Fibroblast of lung (primary cell): ENCODE results near the gene NAT10. TPM values are rescaled to one million over a fixed set of nuclear protein-coding genes. Genes with fewer than 3 reads are reported as not detected.

Experiments
- DNase-seq, 2 donors: peaks; one replicate each; pipeline versions ENCODE4 v3.0.0 to v3.0.0-alpha.2; 2010; ENCODE audit warnings: low read depth in 2 of 2
- H2AFZ ChIP-seq: 2 replicates; pipeline ENCODE4 v1.5.1; 2012; ENCODE audit warnings: low read length, control low read depth, inconsistent platforms
- H3K27ac ChIP-seq: 2 replicates; pipeline ENCODE4 v1.5.1; 2011; ENCODE audit warnings: low read length, control low read depth; ENCODE audit not compliant: insufficient read depth
- H3K27me3 ChIP-seq: 2 replicates; pipeline ENCODE4 v1.5.1; 2011; ENCODE audit warnings: mild to moderate bottlenecking, low read length; ENCODE audit not compliant: control insufficient read depth, insufficient read depth
- H3K36me3 ChIP-seq: 2 replicates; pipeline ENCODE4 v1.5.1; 2011; ENCODE audit warnings: low read length; ENCODE audit not compliant: control insufficient read depth, insufficient read depth
- H3K4me1 ChIP-seq: 2 replicates; pipeline ENCODE4 v1.5.1; 2011; ENCODE audit warnings: low read length; ENCODE audit not compliant: control insufficient read depth, insufficient read depth; ENCODE audit errors: extremely low read depth
- H3K4me2 ChIP-seq: 2 replicates; pipeline ENCODE4 v1.5.1; 2011; ENCODE audit warnings: low read length, control low read depth; ENCODE audit not compliant: insufficient read depth; ENCODE audit errors: extremely low read depth
- H3K4me3 ChIP-seq, 4 experiments: fragments of 200-600 bp in 1 of 4; sonication (generic) in 1 of 4; replicated peaks in 1 of 4; 2 replicates each; pipeline ENCODE4 v1.5.1; 2011 to 2016; ENCODE audit warnings: low read length in 4 of 4, low read depth in 3 of 4, mild to moderate bottlenecking in 3 of 4, control low read depth in 2 of 4, inconsistent platforms in 1 of 4, mixed read lengths in 1 of 4; ENCODE audit not compliant: insufficient read depth in 1 of 4; ENCODE audit errors: control extremely low read depth in 1 of 4
- H3K79me2 ChIP-seq: 2 replicates; pipeline ENCODE4 v1.5.1; 2012; ENCODE audit warnings: mild to moderate bottlenecking, low read length, inconsistent platforms; ENCODE audit not compliant: control insufficient read depth, insufficient read depth
- H3K9ac ChIP-seq: 2 replicates; pipeline ENCODE4 v1.5.1; 2011; ENCODE audit warnings: mild to moderate bottlenecking, low read length, control low read depth; ENCODE audit not compliant: insufficient read depth
- H3K9me3 ChIP-seq: 2 replicates; pipeline ENCODE4 v1.5.1; 2012; ENCODE audit warnings: low read depth, low read length; ENCODE audit not compliant: control insufficient read depth, insufficient read depth
- H4K20me1 ChIP-seq: 2 replicates; pipeline ENCODE4 v1.5.1; 2011; ENCODE audit warnings: low read length; ENCODE audit not compliant: control insufficient read depth, insufficient read depth; ENCODE audit errors: extremely low read depth
- CTCF ChIP-seq, 2 donors: IDR thresholded peaks in 1 of 2; conservative IDR thresholded peaks in 1 of 2; 1 replicate in 1 of 2; 2 replicates in 1 of 2; pipeline ENCODE4 v1.5.1; 2011 to 2012; ENCODE audit warnings: low read length in 2 of 2, control low read depth in 1 of 2, inconsistent platforms in 1 of 2, low read depth in 1 of 2, mild to moderate bottlenecking in 1 of 2
- EZH2 ChIP-seq: IDR thresholded peaks from 2 replicates; pipeline ENCODE4 v1.5.1; 2012; ENCODE audit warnings: low read length, control low read depth, mild to moderate bottlenecking; ENCODE audit errors: missing control alignments
- polyA plus RNA-seq, 2 donors: library from polyadenylated mRNA; depleted of rRNA in 1 of 2; stranded (reverse) in 1 of 2; unstranded in 1 of 2; fragments of >200 nt; gene quantifications; 2 replicates each; pipeline ENCODE4 v1.2.1, GENCODE V29; 2011 to 2012; ENCODE audit warnings: missing spikeins in 1 of 2
- total RNA-seq: library from RNA; depleted of rRNA; stranded (reverse); fragments of >200 nt; gene quantifications from 2 replicates; pipeline ENCODE4 v1.2.1, GENCODE V29; 2014

NAT10 gene
- total and polyA plus RNA-seq, 2 donors (not counting 1 experiment from before 2014, with no cell fraction given): 14.4 to 21.5 TPM

GRCh38 chr11:34111722-34112270 lies 6.4 kb downstream of the NAT10 start:
- H3K79me2 ChIP-seq: peaks cover 16% of the 10 kb centered on the region
- no peaks in the 10 kb centered on the region for H4K20me1 ChIP-seq
- no peak overlapping the region for H2AFZ ChIP-seq
- DNase-seq: no peak
- H3K4me2 ChIP-seq: no peak overlapping the region
- no peaks in the 10 kb centered on the region for H3K9me3 ChIP-seq
- no peak for TF ChIP-seq EZH2
- TF ChIP-seq CTCF (conservative IDR thresholded peaks at IDR 0.05 in 1 of 2, IDR thresholded peaks at IDR 0.05 in 1 of 2; ENCODE audit: low read depth in 1 of 2, low read length in 2 of 2): no peak
- no peak overlapping the region for H3K9ac ChIP-seq
- H3K4me1 ChIP-seq: no peaks in the 10 kb centered on the region
- no peak overlapping the region for H3K4me3 ChIP-seq
- no peaks in the 10 kb centered on the region for H3K27me3 ChIP-seq
- no peak overlapping the region for H3K27ac ChIP-seq
- peaks cover 21% of the 10 kb centered on the region for H3K36me3 ChIP-seq

GRCh38 chr11:34114014-34114413 lies 8.6 kb downstream of the NAT10 start:
- H3K27me3 ChIP-seq: no peaks in the 10 kb centered on the region
- H3K9ac ChIP-seq: no peak overlapping the region
- no peak overlapping the region for H3K4me3 ChIP-seq
- no peaks in the 10 kb centered on the region for H4K20me1 ChIP-seq
- H2AFZ ChIP-seq: no peak overlapping the region
- TF ChIP-seq CTCF (conservative IDR thresholded peaks at IDR 0.05 in 1 of 2, IDR thresholded peaks at IDR 0.05 in 1 of 2; ENCODE audit: low read depth in 1 of 2, low read length in 2 of 2) (no peak), EZH2 (no peak)
- H3K27ac ChIP-seq: no peak overlapping the region
- H3K79me2 ChIP-seq: no peaks in the 10 kb centered on the region
- no peak for DNase-seq
- H3K9me3 ChIP-seq: no peaks in the 10 kb centered on the region
- peaks cover 29% of the 10 kb centered on the region for H3K36me3 ChIP-seq
- H3K4me1 ChIP-seq: no peaks in the 10 kb centered on the region
- no peak overlapping the region for H3K4me2 ChIP-seq

GRCh38 chr11:34114471-34114870 lies 9.0 kb downstream of the NAT10 start:
- Histone ChIP-seq H3K27ac (no peak overlapping the region), H3K79me2 (no peaks in the 10 kb centered on the region), H4K20me1 (no peaks in the 10 kb centered on the region), H2AFZ (no peak overlapping the region), H3K36me3 (peaks cover 31% of the 10 kb centered on the region), H3K9me3 (no peaks in the 10 kb centered on the region), H3K9ac (no peak overlapping the region), H3K4me2 (no peak overlapping the region), H3K4me1 (no peaks in the 10 kb centered on the region), H3K27me3 (no peaks in the 10 kb centered on the region), H3K4me3 (no peak overlapping the region)
- TF ChIP-seq EZH2 (no peak), CTCF (conservative IDR thresholded peaks at IDR 0.05 in 1 of 2, IDR thresholded peaks at IDR 0.05 in 1 of 2; ENCODE audit: low read depth in 1 of 2, low read length in 2 of 2) (no peak)
- DNase-seq: no peak
